ENCODE results near the gene FAM171A1.
"Not testable (repeated sequence)": the region's sequence is repeated elsewhere in the genome, so short reads cannot be mapped to it uniquely, and the experiment has no call there.

The FAM171A1 gene

DNA sequence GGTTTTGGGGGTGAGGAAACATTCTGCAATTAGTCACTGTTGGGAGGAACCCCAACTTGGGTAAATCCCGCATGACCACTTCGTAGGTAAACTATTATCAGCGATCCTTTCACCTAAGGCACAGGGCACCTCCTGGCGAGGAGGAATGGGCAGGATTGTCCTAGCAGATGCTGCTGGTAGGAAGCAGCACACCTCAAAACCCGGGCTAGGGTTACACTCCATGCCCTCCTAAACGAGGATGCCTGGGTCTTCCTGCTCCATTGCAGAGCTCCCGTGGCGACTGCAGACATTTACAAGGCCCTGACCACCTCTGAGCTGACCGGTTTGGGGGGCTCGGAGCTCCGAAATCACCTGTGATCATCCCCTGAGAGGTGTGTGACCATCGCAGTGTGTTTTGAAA lies 92.3 kb downstream of the FAM171A1 start:
- DNase-seq, result no peak

DNA sequence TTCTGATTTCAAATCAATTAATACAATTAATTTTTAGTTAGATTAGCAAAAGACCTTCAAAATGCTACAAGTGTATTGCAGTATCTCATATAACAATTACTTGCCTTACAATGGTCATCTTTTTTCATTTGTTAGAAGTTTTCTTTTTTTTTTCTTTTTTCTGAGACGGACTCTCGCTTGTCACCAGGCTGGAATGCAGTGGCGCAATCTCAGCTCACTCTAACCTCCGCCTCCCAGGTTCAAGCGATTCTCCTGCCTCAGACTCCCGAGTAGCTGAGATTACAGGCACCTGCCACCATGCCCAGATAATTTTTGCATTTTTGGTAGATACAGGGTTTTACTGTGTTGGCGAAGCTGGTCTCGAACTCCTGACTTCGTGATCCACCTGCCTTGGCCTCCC lies 95.0 kb downstream of the FAM171A1 start:
- DNase-seq, result not testable (repeated sequence)

DNA sequence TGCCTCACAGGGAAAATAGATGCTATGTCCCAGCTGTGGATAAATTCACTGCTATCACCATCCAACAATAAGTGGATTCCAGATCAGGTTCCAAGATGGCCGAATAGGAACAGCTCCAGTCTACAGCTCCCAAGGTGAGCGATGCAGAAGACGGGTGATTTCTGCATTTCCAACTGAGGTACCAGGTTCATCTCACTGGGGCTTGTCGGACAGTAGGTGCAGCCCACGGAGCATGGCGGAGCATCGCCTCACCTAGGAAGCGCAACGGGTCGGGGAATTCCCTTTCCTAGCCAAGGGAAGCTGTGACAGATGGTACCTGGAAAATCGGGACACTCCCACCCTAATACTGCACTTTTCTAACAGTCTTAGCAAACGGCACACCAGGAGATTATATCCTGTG lies 101.3 kb downstream of the FAM171A1 start:
- not testable (repeated sequence) for DNase-seq

DNA sequence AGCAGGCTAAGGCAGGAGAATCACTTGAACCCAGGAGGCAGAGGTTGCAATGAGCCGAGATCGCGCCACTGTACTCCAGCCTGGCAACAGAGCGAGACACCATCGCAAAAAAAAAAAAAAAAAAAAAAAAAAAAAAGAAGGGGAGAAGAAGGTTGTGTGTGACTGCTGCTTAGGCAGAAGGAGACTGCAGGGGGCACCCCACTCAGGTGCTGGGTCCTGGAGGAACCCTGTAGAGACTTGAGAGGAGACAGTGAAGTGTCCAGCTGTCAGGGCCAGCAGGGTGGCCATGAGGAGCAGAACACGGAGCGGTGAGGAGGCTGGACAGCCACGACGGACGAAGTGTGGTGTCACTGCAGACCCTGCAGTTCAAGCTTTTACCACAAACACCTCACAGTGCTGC lies 103.6 kb downstream of the FAM171A1 start:
- no peak for DNase-seq

DNA sequence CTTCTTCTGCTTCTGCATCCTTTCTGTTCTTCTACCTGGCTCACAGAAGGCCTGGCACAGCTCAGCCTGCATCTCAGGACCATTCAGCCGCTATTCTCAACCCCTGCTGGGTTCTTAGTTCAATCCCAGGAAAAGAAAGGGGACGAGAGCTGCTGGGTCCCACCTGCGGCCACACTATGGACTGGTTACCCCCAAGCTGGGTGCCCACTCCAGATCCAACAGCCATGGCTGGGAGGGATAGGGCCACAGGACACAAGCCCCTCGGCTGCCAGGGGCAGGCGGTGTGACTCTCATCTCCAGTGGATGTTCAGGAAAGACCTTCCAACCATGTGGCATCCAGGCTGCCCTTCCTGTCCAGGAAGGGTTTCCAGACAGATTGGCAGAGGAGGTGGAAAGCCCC lies 105.0 kb downstream of the FAM171A1 start:
- DNase-seq, result no peak

DNA sequence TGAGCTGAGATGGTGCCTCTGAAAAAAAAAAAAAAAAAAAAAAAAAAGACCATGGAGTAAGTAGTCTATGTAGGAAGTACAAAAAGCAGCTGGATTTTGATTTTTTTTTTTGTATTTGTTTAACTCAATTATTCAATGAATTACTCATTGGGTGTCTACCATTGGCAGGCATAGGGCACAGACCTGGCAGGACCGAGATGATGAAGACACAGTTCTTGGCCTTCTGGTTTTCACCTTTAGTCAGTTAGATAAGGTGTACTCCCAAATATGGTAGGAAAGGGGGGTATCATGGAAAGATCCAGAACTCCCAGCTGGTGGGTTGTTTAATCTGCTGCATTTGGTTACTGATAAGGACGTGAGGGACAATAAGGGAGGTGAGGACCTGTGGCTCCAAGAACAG lies 105.5 kb downstream of the FAM171A1 start:
- DNase-seq, result no peak

DNA sequence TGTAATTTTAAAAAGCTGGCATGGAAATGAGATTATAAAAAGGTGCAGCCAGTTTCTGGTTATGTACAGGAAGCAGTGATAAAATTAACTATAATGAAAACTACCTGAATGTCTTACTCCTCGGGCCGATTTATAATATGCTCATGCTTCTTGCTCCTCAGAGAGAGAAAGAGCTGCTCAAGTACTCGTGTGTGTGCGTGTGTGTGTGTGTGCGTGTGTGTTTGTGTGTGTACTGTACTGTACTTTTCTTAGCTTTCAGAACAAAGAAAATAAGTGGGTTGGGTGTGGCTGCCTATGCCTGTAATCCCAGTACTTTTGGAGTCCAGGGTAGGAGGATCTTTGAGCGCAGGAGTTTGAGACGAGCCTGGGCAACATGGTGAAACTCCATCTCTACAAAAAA lies 106.0 kb downstream of the FAM171A1 start:
- DNase-seq, result no peak

DNA sequence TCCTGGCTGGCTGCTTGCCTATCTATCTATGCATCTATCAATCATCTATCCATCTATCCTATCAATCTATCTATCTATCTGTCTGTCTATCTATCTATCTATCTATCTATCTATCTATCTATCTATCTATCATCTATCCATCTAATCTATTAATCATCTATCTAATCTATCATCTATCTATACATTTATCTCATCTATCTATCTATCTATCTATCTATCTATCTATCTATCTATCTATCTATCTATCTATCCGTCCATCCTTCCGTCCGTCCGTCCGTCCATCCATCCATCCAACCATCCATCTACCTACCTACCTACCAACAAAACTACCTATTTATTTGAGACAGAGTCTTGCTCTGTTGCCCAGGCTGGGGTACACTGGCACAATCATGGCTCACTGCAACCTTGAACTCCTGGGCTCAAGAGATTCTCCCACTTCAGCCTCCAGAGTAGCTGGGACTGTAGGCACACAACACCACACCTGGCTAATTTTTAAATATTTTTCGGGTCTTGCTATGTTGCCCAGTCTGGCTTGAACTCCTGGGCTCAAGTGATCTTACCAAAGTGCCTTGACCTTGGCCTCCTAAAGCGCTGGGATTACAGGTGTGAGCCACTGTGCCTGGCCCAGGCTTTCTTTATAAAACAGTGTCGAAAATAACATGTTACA lies 107.3 kb downstream of the FAM171A1 start:
- no peak for DNase-seq

DNA sequence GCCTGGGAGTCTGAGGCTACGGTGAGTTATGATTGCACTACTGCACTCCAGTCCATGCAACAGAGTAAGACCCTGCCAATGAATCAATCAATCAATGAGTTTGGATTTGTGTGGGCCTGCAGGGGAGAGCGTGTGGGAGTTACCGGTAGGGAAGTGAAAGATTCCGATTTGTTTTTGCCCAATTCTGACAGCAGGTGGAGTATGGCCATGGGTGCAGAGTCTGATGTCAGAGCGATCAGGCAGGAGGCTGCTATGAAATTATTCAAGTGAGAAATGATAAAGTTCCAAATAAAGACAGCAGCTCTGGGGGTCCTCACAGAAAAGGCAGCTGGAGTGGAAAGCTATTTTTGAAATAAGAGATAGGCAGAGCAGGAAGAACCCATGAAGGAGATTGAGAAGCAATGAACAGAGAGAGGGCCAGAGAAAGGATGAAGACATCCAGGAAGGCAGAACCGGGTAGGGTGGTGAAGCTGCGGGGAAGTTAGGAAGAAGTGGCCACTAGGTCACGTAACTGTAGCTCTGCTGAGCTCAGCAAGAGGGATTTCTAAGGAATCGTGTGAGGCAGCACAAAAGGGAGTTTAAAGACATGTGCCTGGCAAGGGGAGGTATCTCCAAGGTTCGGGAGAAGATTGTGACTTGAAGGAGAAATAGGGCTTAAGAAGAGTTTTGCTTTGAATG lies 108.9 kb downstream of the FAM171A1 start:
- no peak for DNase-seq

DNA sequence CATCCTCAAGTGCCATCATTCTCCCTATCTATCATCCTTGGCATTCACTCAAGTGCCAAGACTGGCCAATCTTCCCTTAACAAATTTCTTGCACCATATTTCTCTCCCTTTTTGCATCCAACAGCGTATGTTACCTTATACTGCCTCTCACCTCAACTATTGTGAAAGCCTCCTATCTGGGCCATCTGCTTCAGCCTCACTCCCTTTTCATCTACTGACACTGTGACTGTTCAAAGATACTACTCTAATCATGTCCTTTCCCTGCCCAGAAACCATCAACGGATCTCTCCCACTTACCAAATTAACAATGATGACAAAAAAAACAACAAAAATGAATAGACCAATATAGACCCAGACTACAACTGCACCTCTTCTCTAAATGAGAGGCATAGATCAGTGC lies 112.0 kb downstream of the FAM171A1 start:
- no peak for DNase-seq

DNA sequence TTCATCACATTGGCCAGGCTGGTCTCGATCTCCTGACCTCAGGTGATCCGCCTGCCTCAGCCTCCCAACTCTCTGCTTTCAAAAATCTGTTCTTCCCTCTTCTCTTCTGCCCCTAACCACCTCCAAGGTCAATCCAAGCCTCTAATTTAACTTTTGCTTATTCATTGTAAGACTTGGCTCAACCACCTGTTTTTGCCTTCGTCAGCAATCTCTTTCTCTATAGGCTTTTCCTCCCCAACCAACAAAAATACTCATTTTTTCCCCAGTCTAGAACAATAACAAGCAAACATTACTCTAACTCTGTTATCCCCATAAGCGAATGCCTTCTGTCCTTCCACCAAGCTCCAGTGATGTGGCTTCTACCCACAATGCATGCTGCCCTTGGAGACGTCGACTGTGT lies 112.8 kb downstream of the FAM171A1 start:
- no peak for DNase-seq

DNA sequence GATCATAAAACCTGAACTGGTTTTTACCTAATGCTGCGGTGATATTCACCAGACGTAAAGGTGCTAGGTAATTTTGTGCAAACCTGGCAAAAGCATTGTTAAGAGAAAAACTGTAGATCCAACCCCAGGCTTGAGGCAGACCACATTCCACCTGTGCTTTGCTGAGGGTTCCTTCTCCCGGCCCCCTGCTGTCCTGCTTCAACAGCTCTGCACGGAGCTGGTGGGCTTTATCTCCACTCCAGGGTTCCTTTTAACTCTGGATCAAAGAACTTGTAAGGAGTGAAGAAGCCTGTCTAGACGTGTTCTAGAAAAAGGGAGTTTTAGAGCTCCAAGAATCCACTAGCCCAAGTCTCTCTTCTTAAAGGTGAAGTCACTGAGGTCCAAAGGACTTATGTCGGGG lies 115.1 kb downstream of the FAM171A1 start:
- DNase-seq, result no peak

DNA sequence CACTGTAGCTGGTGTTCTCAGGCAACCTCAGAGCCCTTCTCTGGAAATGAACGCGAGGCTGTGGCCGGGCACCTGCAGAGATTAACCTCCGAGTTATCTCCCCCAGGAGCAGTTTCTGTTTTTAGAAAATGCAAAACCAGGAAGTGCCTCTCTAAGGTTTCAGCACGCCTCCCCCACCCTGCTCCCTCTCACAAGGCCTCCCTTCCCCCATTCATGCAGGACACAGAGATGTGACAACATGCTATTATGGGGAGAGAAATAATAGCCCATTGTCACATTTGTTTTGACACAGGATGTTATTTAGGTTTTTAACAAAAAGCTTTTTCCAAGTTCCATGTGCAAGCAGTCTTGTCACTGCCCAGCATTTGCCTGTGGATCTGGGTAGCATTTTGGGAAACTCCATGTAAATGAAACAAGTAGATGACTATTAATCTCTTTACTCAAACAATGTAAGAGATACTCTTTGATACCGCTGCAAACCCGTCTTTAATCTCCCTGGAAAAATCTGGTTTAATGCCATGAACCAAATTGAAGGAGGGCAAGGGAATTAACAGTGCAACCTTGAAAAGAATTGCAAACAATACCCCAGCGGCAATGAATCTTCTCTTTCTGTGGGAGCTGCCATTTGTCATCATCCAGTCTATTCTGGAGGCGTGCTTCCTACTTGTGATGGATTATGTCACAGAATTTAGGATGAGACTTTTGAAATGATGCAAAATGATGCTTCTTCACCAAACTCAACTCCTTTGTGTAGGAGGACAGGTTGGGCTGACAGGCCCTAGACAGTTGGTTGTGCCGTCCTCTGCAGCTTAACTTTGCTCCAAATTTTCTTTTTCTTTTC lies 116.1 kb downstream of the FAM171A1 start:
- no peak for DNase-seq

DNA sequence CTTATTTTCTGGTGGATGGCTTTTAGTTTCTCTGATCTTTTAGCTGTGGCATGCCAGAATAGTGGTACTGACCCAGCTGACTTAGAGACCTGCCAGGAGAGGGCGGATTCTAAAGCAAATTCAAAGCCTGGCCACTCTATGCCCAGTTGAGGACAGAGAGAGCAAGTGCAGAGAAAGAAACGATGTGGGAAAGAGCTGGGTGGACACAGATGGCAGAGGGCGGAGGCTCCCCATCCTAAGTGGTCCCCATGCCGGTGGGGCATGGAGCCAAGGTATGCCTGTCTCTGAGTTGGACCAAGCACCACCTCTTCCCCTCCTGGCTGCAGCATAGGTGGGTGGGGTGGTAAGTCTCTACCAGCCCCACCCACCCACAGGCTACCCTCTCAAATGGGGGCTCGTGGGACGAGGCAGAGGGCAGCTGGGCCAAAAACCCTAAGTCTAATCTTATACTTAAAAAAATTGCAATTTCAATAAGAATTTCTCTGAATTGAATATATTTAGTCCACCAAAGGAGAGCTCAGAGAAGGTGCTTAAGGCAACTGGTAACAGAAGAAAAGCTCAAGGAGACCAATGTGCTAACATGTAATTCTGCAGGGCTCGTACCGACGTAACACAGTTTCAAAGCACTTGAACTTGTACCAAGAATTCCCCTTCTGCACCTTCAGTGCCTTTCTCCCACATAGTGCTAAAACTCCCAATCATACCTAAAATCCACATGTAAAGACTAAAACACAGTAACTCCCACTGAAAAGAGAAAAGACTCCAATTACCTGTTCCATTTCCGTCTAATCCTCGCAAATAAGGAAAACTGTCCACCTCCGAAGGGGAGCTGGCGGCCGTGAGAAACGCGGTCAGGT lies 116.9 kb downstream of the FAM171A1 start:
- no peak for DNase-seq

DNA sequence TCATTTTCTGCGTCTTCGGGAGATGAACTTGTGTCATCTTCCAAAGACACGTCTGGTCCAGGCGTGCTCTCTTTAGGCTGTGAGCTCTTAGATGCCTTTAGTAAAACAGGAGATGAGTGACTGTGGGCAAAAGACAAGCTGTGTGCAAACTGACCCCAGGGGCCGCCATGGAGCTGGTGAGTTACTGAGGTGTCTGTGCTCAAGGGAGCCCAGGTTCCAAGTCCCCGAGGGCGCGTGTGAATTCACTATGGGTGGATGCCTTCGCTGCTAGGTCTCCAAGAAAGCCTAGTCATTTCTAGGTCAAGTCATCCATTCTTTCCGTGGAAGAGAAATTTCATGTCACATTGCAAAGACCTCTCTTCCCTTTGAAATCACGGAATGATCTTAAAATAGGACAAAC lies 118.7 kb downstream of the FAM171A1 start:
- no peak for DNase-seq

DNA sequence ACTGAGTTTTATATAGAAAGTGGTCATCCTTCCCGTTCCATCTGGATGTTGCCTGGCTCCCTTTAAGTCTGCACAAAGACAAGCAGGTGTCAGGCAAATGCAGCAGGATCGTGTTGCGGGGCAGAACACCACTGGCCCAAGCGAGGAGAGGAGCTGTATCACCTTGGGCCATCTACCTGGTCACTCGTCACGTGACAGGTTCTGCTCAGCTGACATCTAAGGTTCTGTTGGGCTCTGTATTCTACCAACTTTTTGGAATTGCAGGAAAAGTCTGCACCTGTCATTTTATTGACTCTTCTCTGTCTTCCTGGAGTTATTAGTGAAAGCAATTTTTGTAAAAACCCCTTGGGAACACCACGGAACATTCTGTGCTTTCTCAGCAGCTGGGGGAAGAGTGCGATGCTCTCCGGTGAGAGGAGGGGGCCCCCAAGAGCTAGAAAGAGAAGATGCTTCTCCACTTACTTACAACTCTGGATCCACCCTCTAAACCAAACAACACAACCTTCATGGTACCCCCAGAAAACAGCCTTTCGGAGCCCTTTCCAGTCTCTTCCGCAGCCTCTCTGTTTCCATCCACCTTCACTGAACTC lies 119.2 kb downstream of the FAM171A1 start:
- DNase-seq, result no peak

DNA sequence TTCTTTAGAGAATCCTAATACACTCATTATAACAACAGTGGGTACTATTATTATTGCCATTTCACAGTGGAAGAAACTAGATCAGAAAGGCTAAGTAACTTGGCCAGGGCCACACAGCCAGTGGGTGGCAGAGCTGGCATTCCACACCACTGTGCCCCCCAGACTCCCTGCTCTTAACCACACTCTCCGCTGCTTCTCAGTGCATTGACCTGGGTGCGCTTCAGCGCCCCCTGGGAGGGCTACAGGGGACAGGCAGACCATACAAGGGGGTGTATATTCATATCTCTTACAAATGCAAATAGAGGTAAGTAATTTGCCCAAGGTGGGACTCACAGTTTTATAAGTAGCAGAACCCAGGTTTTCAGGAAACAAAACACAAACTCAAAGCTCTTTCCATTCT lies 125.6 kb downstream of the FAM171A1 start:
- DNase-seq, result no peak

DNA sequence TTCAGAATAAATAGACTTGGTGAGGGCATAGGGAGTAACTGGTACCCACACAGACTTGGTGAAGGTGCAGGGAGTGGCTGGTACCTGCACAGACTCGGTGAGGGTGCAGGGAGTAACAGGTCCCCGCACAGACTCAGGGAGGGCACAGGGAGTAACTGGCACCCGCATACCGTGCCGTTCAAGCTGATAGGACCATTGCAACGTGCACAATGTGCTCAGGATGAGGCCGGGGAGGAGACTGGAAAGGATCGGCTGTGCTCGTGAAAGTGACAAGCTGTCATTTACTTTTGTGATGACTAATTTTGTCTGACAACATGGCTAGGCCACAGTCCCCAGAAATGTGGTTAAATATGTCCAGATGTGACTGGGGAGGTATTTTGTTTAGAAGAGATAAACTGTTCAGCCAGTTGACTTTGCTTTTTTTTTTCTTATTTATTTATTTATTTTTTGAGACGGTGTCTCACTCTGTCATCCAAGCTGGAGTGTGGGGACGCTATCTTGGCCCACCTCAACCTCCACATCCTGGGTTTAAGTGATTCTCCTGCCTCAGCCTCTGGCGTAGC lies 126.4 kb downstream of the FAM171A1 start:
- DNase-seq, result no peak

DNA sequence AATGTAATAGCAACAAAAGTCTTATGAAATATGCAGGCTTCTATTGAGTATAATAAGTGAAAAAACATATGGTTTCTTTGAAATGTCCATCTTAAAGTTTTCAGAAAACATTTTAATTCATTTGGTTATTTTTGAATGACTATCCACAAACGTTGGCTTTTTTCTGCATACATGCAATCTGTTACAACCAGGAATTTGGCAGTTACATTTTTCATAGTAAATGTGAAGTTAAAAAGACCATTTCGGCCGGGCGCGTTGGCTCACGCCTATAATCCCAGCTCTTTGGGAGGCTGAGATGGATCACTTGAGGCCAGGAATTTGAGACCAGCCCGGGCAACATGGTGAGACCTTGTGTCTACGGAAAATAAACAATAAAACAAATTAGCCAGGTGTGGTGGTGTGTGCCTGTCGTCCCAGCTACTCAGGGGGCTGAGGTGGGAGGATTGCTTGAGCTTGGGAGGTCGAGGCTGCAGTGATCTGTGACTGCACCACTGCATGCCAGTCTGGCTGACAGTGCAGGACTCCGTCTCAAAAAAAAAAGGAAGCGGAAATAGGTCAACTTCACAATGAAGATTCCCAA lies 128.7 kb downstream of the FAM171A1 start:
- DNase-seq, result no peak

DNA sequence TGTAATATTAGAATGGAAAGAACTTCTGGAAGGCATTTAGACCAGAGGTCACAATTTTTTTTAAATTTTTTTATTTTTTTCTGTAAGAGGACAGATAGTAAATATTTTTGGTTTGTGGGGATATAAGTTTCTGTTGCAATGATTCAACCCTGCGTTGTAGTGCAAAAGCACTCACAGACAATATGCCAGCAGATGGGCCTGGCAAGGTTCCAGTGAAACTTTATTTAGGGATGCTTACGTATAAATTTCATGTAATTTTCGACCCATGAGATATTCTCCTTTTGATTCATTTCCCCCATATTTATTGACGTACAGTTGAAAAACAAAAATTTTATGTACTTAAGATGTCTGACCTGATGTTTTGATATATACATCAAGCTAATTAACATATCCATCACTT lies 129.8 kb downstream of the FAM171A1 start:
- no peak for DNase-seq

DNA sequence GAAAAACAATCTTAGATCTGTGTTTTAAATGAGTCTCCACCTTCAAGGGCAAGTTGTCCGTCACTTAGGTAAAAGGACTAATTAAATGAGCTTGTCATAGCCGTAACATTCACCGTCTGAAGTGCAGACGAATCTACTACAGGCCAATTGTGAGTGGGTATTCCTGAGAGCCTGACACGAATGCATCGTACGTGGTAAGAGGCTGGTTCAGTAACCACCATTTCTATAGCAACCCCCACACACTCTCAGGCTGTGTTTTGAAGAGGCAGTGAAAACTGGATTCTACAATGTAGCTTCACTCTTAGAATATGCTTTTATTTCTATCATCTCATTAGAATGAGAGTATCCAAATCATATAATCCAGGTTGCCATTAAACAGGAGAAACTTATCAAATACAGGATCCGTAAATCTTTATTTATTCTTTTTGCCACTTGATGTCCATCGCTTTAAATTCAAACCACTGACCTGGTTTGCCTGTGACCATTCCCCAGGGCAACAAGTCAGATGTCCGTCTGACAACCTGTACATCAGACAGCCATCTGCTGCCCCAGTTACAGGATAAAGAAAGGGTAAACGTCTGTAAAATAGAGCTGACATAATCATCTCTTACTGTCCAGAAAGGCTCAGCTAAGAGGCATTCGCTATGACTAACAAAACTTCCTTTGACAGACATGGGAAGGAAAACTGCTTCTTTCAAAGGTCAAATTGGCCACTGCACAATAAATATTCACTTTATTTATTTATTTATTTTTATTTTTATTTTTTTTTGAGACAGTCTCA lies 132.3 kb downstream of the FAM171A1 start:
- DNase-seq, result no peak
